Smooth muscle cell (in vitro differentiated cells): ENCODE results near the gene MYO16. TPM values are rescaled to one million over a fixed set of nuclear protein-coding genes. Genes with fewer than 3 reads are reported as not detected.
"Not testable (repeated sequence)": the region's sequence is repeated elsewhere in the genome, so short reads cannot be mapped to it uniquely, and the experiment has no call there.

Experiments
- DNase-seq: peaks from one replicate; lab custom pipeline; 2025; ENCODE audit not compliant: unreplicated experiment; lab: John Stamatoyannopoulos, UW
- H2AFZ ChIP-seq: fragments of 200-600 bp; sonication (generic); 2 replicates; pipeline ENCODE4 v1.6.0; 2016; ENCODE audit warnings: antibody characterized with exemption, low read depth, mild to moderate bottlenecking
- H3F3A ChIP-seq: fragments of 200-600 bp; sonication (generic); 2 replicates; pipeline ENCODE4 v1.6.0; 2017; ENCODE audit warnings: antibody characterized with exemption, low read depth
- H3K27ac ChIP-seq: fragments of 200-600 bp; sonication (generic); 2 replicates; pipeline ENCODE4 v1.5.1; 2016; ENCODE audit warnings: low read depth, mild to moderate bottlenecking
- H3K27me3 ChIP-seq: fragments of 200-600 bp; sonication (generic); 2 replicates; pipeline ENCODE4 v1.6.1; 2016; ENCODE audit warnings: low read depth, mild to moderate bottlenecking
- H3K36me3 ChIP-seq: fragments of 200-600 bp; sonication (generic); 2 replicates; pipeline ENCODE4 v1.5.1; 2016; ENCODE audit warnings: low read depth
- H3K4me1 ChIP-seq: fragments of 200-600 bp; sonication (generic); 2 replicates; pipeline ENCODE4 v1.5.1; 2016; ENCODE audit warnings: low read depth
- H3K4me2 ChIP-seq: fragments of 200-600 bp; sonication (generic); 2 replicates; pipeline ENCODE4 v1.6.0; 2016; ENCODE audit warnings: mild to moderate bottlenecking
- H3K4me3 ChIP-seq: fragments of 200-600 bp; sonication (generic); 2 replicates; pipeline ENCODE4 v1.5.1; 2016; ENCODE audit warnings: mild to moderate bottlenecking
- H3K79me2 ChIP-seq: fragments of 200-600 bp; sonication (generic); 2 replicates; pipeline ENCODE4 v1.6.0; 2016; ENCODE audit warnings: low read depth, mild to moderate bottlenecking
- H3K9ac ChIP-seq: fragments of 200-600 bp; sonication (generic); 2 replicates; pipeline ENCODE4 v1.6.0; 2016; ENCODE audit warnings: low read depth
- H3K9me3 ChIP-seq: fragments of 200-600 bp; sonication (generic); replicated peaks from 2 replicates; pipeline ENCODE4 v1.5.1; 2016; ENCODE audit warnings: low read depth
- H4K20me1 ChIP-seq: fragments of 200-600 bp; sonication (generic); 2 replicates; pipeline ENCODE4 v1.6.0; 2016; ENCODE audit warnings: low read depth
- CTCF ChIP-seq: fragments of 200-600 bp; sonication (generic); IDR thresholded peaks from 2 replicates; pipeline ENCODE4 v1.5.1; 2017; ENCODE audit warnings: borderline replicate concordance, mild to moderate bottlenecking, antibody characterized with exemption; ENCODE audit not compliant: insufficient read depth, poor library complexity, severe bottlenecking
- WGBS: methylation state at CpG from one replicate; pipeline ENCODE4 v1.1.7; 2016; ENCODE audit warnings: low lambda C conversion rate; 5-methylcytosine and 5-hydroxymethylcytosine counted together
- polyA plus RNA-seq: library from polyadenylated mRNA; unstranded; fragments of >200 nt; fragmentation: Nextera tagmentation; extraction: Ambion mirVana; gene quantifications from 2 replicates; pipeline ENCODE4 v1.2.1, GENCODE V29; 2016
- total RNA-seq: library from RNA; depleted of rRNA; stranded (reverse); fragments of >200 nt; gene quantifications from 2 replicates; pipeline ENCODE4 v1.2.3, GENCODE V29; 2014

The MYO16 gene
- total and polyA plus RNA-seq, 2 experiments from 2014 or later, result not detected

GRCh38 chr13:108984251-108984920, 355.0 kb downstream of the MYO16 start:
- H3F3A ChIP-seq, result no peaks in the 10 kb centered on the region
- WGBS, result 87% methylated on average over 7 of the region's 7 CpGs

GRCh38 chr13:108985166-108985565, 355.8 kb downstream of the MYO16 start:
- no peaks in the 10 kb centered on the region for H3K36me3 ChIP-seq
- H3K79me2 ChIP-seq, result no peaks in the 10 kb centered on the region
- no peaks in the 10 kb centered on the region for H3F3A ChIP-seq
- H3K4me1 ChIP-seq, result no peaks in the 10 kb centered on the region
- 90% methylated on average over 10 of the region's 10 CpGs for WGBS
- no peak for TF ChIP-seq CTCF
- H3K4me3 ChIP-seq, result no peak overlapping the region
- no peak for DNase-seq
- H3K9ac ChIP-seq, result no peak overlapping the region
- H3K27me3 ChIP-seq, result no peaks in the 10 kb centered on the region
- H3K9me3 ChIP-seq, result no peaks in the 10 kb centered on the region
- H3K27ac ChIP-seq, result no peak overlapping the region
- H3K4me2 ChIP-seq, result no peak overlapping the region
- H4K20me1 ChIP-seq, result no peaks in the 10 kb centered on the region
- H2AFZ ChIP-seq, result no peak overlapping the region

More at GRCh38 chr13:108984251-108984920, 355.0 kb downstream of the MYO16 start:
- Histone ChIP-seq H4K20me1 (no peaks in the 10 kb centered on the region), H3K9ac (no peak overlapping the region), H2AFZ (no peak overlapping the region), H3K4me2 (no peak overlapping the region), H3K27me3 (no peaks in the 10 kb centered on the region), H3K9me3 (no peaks in the 10 kb centered on the region), H3K79me2 (no peaks in the 10 kb centered on the region), H3K4me3 (no peak overlapping the region), H3K36me3 (no peaks in the 10 kb centered on the region), H3K4me1 (no peaks in the 10 kb centered on the region), H3K27ac (no peak overlapping the region)
- no peak for TF ChIP-seq CTCF
- no peak for DNase-seq

- H3K36me3 ChIP-seq, result no peaks in the 10 kb centered on the region
- no peak overlapping the region for H3K27ac ChIP-seq
- H3K9me3 ChIP-seq, result no peaks in the 10 kb centered on the region
- no peaks in the 10 kb centered on the region for H3K4me1 ChIP-seq
- no peak for DNase-seq
- no peaks in the 10 kb centered on the region for H3K27me3 ChIP-seq
- no peaks in the 10 kb centered on the region for H3K79me2 ChIP-seq
- H3K4me2 ChIP-seq, result no peak overlapping the region
- H3F3A ChIP-seq, result no peaks in the 10 kb centered on the region
- no peak for TF ChIP-seq CTCF
- H4K20me1 ChIP-seq, result no peaks in the 10 kb centered on the region
- no peak overlapping the region for H2AFZ ChIP-seq
- WGBS, result 67% methylated on average over 4 of the region's 4 CpGs
- no peak overlapping the region for H3K9ac ChIP-seq
- H3K4me3 ChIP-seq, result no peak overlapping the region
Observed at GRCh38 chr13:108987517-108987916, 358.1 kb downstream of the MYO16 start.

GRCh38 chr13:108987944-108988343, 358.5 kb downstream of the MYO16 start:
- no peak overlapping the region for H3K4me2 ChIP-seq
- no peaks in the 10 kb centered on the region for H4K20me1 ChIP-seq
- H3F3A ChIP-seq, result no peaks in the 10 kb centered on the region
- H2AFZ ChIP-seq, result no peak overlapping the region
- WGBS, result 84% methylated on average over 5 of the region's 5 CpGs
- H3K4me1 ChIP-seq, result no peaks in the 10 kb centered on the region
- H3K27ac ChIP-seq, result no peak overlapping the region
- no peaks in the 10 kb centered on the region for H3K36me3 ChIP-seq
- no peaks in the 10 kb centered on the region for H3K9me3 ChIP-seq
- H3K9ac ChIP-seq, result no peak overlapping the region
- no peaks in the 10 kb centered on the region for H3K79me2 ChIP-seq
- TF ChIP-seq CTCF, result no peak
- no peaks in the 10 kb centered on the region for H3K27me3 ChIP-seq
- H3K4me3 ChIP-seq, result no peak overlapping the region
- DNase-seq, result no peak

GRCh38 chr13:108991416-108991815, 362.0 kb downstream of the MYO16 start:
- not testable (repeated sequence) for H3K9me3 ChIP-seq, H3K9ac ChIP-seq, DNase-seq, H2AFZ ChIP-seq, H3K4me2 ChIP-seq, H3F3A ChIP-seq, H4K20me1 ChIP-seq, H3K36me3 ChIP-seq, H3K27me3 ChIP-seq, H3K4me1 ChIP-seq, H3K27ac ChIP-seq, H3K79me2 ChIP-seq, H3K4me3 ChIP-seq
- WGBS, result 64% methylated on average over 3 of the region's 3 CpGs
